Superior temporal gyrus (tissue), 1 donor: Measurements from ENCODE around the gene SH3PXD2B.
"Not testable (repeated sequence)": the region's sequence is repeated elsewhere in the genome, so short reads cannot be mapped to it uniquely, and the experiment has no call there.

Experiments used
- DNase-seq: peaks from one replicate; pipeline ENCODE4 v3.0.0-alpha.2; 2016; ENCODE audit errors: extremely low spot score

Gene SH3PXD2B

DNA sequence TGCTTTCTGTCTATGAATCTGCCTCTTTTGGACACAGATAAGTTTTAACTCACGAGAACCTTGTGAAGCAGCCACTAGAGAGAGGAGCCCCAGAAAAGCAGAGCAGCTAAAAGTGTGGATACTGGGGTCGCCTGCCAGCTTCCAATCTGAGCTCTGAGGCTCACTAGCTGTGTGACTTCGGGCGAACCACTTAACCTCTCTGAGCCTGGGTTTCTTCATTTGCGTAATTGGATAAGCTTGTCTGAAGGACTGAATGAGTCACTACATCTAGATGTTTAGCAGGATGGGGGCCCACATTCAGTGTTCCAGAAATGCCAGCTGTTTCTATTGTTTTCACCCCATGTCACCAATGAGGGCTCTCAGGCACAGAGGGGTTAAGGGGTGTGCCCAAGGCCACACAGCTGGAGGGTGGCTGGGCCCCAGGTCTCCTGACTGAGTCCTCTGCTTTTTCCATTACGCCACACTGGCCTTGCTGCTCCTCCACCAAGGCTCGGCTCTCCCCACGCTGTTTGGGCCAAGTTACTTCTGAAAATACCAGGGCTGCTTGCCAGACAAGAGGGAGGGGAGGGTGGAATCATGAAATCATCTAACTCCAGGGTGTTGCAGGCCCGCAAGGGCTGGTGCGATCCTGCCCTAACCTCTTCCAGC lies 36.2 kb downstream of the SH3PXD2B start:
- DNase-seq: peak; percentile 74

- DNase-seq: no peak
These were observed 37.0 kb downstream of the SH3PXD2B start for GRCh38 chr5:172417130-172417841.

DNA sequence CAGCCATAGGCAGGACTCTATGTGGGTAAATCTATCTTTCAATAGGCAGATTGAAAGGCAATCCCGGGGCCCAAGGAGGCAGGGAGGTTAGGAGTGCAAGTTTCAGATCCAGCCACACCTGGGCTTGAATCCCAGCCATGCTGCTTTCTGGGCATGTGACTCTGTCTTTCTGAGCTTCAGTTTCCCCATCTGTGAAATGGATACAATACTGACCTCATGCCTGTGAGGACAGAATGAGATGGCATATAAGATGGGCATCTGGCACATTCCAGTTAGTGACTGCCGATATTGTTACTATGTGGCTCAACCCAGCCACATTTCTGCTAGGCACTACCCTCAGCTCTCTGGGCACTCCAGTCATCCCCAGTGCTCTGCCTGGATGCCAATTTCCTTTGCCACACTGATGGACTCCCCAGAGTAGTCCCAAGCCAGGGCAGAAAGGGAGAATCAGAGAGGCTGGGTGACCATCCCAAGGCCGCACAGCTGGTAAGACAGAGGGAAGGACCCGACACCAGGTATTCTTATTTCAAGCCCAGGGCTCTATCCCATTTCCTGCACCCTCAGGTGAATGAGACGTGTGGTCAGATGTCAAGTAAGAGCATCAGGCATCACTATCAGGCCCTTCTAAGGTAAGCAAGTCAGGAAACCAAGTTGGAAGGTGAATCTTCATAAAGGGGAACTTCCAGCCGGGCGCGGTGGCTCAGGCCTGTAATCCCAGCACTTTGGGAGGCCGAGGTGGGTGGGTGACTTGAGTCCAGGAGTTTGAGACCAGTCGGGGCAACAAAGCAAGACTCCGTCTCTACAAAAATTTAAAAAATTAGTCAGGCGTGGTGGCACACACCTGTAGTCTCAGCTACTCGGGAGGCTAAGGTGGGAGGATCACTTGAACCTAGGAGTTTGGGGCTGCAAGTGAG lies 38.7 kb downstream of the SH3PXD2B start:
- DNase-seq: peak; percentile 5

DNA sequence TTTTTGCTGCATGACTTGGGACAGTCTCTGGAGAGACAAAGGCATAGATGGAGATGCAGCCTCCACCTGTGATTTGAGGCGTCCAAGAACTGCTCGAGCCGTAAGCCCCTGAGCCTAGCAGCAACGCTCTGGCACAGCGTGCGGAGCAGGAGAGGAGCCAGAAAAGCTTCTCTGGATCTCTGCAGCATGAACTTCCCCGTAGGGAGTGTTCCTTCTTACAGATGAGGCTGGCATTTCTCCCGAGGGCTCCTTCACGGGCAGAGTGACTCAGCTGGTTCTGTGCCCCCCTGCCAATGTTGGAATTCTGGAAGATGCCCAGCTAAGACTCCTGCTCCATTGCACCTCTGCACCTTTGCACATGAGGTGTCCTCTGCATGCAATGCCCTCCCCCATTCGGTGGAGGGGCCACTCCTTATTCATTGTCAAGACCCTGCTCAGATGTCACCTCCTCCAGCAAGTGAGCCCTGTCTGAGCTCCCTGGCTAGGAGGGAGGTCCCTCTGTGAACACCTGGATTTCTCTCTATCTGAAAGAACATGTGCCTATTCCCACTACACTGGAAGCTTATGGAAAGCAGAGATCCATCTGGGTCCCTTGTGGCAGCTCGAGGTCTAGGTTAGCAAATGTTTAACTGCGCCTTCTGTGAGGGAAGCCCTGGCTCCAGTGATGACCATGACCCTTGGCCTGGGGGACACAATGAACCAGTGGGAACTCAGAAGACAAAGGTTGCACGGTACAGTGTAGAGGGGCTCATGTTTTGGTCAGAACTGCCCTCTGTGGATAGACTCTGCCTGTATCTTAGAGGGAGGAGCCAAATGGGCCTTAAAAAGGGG lies 39.6 kb downstream of the SH3PXD2B start:
- peak; percentile 16 for DNase-seq

DNA sequence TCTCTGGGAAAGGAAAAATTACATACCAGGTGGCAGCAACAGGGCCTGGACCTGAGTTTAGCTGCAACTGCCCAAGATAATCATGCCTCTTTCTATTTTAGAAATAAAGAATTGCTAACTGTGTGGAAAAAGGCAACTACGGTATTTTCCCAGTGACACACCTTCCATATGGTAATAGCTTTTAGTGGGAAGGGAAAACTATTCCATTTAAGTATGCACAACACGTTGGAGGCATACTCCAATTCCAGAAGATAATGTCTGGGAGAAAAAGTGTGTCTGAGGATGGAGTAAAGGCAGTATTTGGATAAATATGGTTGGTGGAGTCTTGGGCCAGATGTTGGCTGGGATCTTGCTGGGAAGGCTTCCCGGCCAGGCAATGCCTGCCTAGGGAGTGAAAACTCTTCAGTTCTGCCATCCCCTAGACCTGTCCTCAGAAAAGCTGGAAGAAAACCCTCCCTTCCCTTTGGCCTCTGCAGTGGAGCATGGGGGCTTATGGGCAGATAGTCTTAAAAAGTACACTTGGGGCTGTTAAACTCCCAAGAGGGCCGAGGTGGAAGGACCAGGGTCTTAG lies 40.6 kb downstream of the SH3PXD2B start:
- peak; percentile 12 for DNase-seq

GRCh38 chr5:172412724-172413286 lies 41.5 kb downstream of the SH3PXD2B start:
- DNase-seq: peak; percentile 58

DNA sequence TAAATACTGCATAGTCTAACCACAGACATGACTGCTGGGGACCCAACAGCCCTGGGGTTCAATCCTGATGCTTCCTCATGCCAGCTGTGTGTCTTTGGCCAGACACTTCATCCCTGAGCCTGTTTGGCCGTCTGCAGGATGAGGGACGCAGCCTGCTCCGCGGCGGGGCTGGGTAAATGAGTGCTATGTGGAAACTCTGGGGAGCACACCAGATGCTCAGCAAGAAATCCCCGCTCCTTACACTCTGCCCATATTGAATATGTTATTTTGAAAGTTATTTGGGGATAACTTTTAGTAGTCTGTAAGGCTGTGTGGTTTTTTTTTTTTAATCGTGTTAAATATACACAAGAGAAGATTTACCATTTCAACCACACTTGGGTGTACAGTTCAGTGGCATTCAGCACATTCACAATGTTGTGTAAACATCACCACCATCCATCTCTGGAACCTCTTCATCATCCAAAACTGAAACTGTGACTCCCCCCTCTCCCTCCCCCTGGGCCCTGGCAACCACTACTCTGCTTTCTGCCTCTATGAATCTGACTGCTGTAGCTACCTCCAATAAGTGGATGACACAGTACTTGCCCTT lies 42.7 kb downstream of the SH3PXD2B start:
- peak; percentile 36 for DNase-seq

DNA sequence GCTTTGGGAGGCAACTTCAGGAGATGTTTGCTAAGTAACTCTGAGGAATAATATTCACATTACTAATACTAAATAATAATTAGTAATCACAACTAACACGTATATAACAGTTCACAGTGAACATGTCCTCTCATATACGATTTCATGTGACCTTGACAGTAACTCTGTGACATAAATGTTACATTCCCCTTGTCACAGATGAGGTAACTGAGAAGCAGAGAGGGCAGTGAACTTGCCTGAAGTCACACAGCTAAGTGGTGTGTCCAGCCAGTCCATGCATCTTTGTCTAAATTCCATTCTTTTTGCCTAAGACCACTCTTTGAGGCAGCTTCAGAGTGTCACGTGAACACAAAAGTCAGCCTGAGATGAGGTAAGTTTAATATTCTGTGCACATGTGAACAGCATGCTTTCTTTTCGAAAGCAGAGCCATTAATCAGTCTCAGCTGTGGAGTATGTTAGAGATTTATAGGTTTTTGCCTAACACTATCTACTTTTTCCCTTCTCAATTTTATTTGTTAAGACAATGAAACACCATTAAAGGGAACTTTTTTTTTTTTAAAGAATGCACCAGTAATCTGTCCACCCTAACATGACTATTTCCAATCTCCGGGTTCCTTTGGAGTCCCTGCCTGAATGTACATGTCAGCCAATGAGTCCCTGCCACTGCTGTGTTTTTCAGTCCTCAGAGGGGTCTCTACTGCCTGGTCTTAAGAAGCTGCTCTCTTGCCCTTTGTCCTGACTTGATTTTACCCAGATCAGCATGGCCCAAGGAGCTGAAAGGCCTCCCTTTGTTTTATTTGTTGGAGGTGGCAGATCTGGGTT lies 43.5 kb downstream of the SH3PXD2B start:
- DNase-seq: peak; percentile 29

- no peak for DNase-seq
These were observed 44.2 kb downstream of the SH3PXD2B start for GRCh38 chr5:172410160-172410559.

- DNase-seq: not testable (repeated sequence)
These were observed 44.8 kb downstream of the SH3PXD2B start for GRCh38 chr5:172409477-172409876.

DNA sequence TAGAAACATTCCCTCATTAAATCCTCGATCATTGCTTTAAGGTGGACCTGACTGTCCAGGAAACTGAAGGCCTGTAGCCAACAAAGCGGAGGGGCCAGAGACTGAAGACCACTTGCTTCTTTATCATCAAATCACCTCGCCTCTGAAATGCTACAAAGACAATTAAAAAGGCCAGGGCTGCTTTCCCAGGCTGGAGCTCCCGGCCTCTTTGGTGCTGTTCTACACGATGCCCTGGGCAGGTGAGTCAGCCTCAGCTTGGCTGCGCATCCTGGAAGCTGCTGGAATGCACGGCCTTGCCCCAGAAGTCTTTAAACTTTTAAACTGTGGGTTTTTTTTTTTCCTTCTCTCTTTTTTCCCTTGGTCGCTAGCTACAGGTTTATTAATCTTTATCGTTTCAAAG lies 46.5 kb downstream of the SH3PXD2B start:
- DNase-seq: no peak

- DNase-seq: no peak
These were observed 47.1 kb downstream of the SH3PXD2B start for GRCh38 chr5:172407241-172407691.

DNA sequence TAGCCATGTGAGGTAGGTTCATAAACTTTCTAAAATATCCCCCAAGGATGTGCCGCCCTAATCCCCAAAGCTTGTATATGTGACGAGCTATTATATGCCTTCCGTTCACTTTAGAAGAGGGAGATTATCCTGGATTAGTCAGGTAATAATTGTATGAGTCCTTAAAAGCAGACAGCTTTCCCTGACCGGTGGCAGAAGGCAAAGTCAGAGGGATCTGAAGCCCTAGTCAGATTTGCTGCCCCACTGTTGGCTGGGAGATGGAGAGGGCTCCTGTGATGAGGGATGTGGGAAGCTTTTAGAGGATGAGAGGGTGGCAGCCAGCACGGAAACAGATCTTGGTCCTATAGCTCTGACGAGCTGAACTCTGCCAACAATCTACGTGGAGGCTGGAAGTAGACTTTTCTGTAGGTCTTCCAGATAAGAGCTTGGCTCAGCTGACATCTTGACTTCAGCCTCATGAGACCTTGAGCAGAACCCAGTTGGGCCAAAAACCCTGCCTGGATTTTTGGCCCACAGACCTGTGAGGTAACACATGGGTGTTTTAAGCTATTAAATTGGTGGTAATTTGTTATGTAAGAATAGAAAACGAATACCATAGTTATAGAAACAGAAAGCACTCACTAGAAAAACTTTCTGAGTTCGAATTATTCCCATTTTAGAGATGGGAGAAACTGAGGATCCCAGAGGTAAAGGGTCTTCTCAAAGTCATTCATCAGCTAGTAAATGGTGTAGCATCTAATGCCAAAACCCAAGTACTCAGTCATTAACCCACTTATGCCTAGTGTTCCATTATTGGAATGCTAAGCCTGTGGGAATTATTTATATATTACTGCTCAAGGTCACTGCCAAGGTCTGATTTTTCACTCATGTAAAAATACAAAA lies 48.9 kb downstream of the SH3PXD2B start:
- no peak for DNase-seq

DNA sequence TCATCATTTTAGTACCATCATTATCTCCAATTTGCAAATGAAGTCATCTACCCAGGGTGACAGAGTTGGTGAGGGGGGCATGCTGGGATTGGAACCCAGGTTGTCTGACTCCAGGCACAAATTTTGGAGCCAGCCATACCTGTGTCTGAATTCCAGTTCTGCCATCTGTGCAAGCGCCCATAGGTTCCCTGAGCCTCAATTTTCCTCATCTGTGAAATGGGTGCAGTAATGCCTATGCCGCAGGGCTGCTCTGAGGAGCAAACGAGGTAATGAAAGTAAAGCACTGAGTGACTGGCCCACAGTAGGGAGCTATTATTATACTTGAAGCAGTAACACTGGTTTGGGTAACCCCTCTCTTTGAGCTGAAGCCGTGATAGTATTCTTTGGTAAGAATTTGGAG lies 49.6 kb downstream of the SH3PXD2B start:
- no peak for DNase-seq

- DNase-seq: no peak
These were observed 50.5 kb downstream of the SH3PXD2B start for GRCh38 chr5:172403817-172404216.

DNA sequence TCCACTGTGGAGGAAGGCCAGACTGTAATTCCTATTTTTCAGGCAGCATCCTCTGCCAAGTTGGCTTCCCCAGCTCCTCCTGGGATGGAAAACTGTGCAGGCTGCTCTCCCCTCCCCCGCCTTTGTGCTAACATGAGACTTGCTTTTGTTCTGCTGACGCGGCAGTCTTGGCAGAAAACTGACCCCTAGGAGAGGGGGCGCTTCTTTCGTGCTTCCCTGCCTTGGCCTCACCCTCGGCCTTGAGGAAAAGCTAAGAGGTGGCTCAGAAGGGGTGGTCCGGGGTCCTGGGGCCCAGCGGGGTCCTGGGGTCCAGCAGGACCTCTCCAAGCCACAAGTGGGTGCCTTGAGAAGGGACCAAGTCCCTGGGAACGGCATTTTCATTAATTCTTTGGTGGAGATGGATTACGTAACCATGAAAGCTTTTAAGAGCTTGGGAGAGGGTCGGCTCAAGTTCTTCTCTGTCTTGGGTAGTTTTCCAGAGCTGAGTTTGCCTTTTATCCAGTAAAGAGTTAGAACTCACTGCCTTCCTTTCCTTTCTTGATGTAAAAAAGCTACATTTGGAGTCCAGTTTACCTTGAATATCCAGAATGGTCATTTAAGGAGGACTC lies 51.0 kb downstream of the SH3PXD2B start:
- DNase-seq: peak; percentile 83

- DNase-seq: no peak
These were observed 51.7 kb downstream of the SH3PXD2B start for GRCh38 chr5:172402531-172403188.
